ENCODE results near the gene NSMF. TPM values are rescaled to one million over a fixed set of nuclear protein-coding genes. Genes with fewer than 3 reads are reported as not detected.

NSMF gene
- total and polyA plus RNA-seq, 2 donors (not counting 3 experiments of a cell fraction or from before 2014, with no cell fraction given), result 43.3 to 53.7 TPM

DNA sequence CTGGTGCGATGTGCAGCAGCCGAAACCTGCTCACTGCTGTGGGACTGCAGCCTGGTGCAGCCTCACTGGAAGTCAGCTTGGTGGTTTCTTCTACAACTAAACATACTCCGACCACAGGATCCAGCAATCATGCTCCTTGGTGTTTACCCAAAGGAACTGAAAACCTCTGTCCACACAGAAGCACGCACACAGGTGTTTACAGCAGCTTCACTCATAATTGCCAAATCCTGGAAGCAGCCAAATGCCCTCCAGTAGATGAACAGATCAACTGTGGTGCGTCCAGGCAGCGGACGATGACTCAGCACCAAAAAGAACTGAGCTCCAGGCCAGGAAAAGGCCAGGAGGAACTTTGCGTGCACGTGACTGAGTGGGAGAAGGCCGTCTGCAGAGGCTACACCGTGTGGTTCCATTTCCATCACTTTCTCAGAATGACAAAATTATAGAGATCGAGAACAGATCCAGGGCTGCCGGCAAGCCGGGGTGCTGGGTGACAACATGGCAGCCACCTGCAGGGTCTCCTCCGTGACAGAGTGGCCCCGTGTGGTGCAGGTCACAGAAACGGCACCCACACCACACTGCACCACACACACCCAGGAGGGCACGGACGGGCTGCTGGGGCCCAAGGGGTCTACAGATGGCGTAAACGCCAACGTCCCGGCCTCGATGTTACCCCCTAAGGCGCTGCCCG, 23.1 kb upstream of the NSMF start:
- H3K4me1 ChIP-seq (ENCODE audit: control insufficient read depth, extremely low read depth, insufficient read depth, low read length), result peaks cover 6% of the 10 kb centered on the region
- intact Hi-C loops (cut with micrococcal nuclease) (no loop called here), dilution Hi-C loops (cut with MboI; ENCODE audit: extremely low pct_ligation_motif_present, low sequenced_read_pairs) (no loop called here)
- H3K27ac ChIP-seq (ENCODE audit: insufficient read depth, low read depth, low read length), result no peak overlapping the region
- no peaks in the 10 kb centered on the region for H3K27me3 ChIP-seq (ENCODE audit: control insufficient read depth in 2 of 2, insufficient read depth in 2 of 2, low read length in 2 of 2)
- no peaks in the 10 kb centered on the region for H3K9me1 ChIP-seq (replicated peaks; ENCODE audit: control insufficient read depth, extremely low read depth, insufficient read depth, low read length)
- no peaks in the 10 kb centered on the region for H3K9me3 ChIP-seq (replicated peaks; ENCODE audit: control insufficient read depth, insufficient read depth, low read length)
- H3K36me3 ChIP-seq (ENCODE audit: control insufficient read depth in 2 of 2, extremely low read depth in 1 of 2, insufficient read depth in 2 of 2, low read length in 2 of 2), result no peaks in the 10 kb centered on the region
- peak; percentile 47 for DNase-seq (ENCODE audit: low read depth, low spot score)
- no peaks in the 10 kb centered on the region for H3K79me2 ChIP-seq (ENCODE audit: control insufficient read depth, insufficient read depth, low read length)
- FAIRE-seq, result peak; percentile 80
- ChIA-PET CTCF (interaction anchor here (1.2 to 1.7 kb wide), 3 partner anchors 27 to 59 kb away, joined by 4 to 7 read pairs (median 6); partner anchors contain the start of genes EXD3 and NOXA1), POLR2A (interaction anchor here (0.6 kb wide), 1 partner anchor 18 kb away, joined by 6 read pairs; no protein-coding TSS in a partner anchor)
- no peak overlapping the region for H3K4me2 ChIP-seq (ENCODE audit: insufficient read depth, low read length)
- no TSS peak for BruUV-seq (replicated peaks)
- peak overlapping the region; percentile 73 for H2AFZ ChIP-seq (ENCODE audit: low read depth, low read length)
- H3K4me3 ChIP-seq (replicated peaks in 1 of 3; ENCODE audit: insufficient read depth in 1 of 3, low read depth in 1 of 3, low read length in 3 of 3), result no peak overlapping the region
- no peak overlapping the region for H3K9ac ChIP-seq (replicated peaks; ENCODE audit: extremely low read depth, insufficient read depth, low read length)
- TF ChIP-seq, protein P1, sequence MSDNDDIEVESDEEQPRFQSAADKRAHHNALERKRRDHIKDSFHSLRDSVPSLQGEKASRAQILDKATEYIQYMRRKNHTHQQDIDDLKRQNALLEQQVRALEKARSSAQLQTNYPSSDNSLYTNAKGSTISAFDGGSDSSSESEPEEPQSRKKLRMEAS (IDR thresholded peaks at IDR 0.05; ENCODE audit: insufficient read depth, insufficient read length), result peak; percentile 55
- TF ChIP-seq FOS (IDR thresholded peaks at IDR 0.05; ENCODE audit: borderline replicate concordance, insufficient read depth, low read length), result peak; percentile 23
- TF ChIP-seq JUN (IDR thresholded peaks at IDR 0.05; ENCODE audit: borderline replicate concordance, insufficient read depth, insufficient read length, low read depth), result no peak
- no peak for TF ChIP-seq POLR2AphosphoS5 (IDR thresholded peaks at IDR 0.05; ENCODE audit: insufficient read depth, low read depth, low read length)
- no peak for TF ChIP-seq MYC (IDR thresholded peaks at IDR 0.05; ENCODE audit: low read depth, low read length)
- TF ChIP-seq POLR2A (IDR thresholded peaks at IDR 0.05; ENCODE audit: low read depth, low read length), result no peak
- no peak for TF ChIP-seq EZH2 (IDR thresholded peaks at IDR 0.05; ENCODE audit: borderline replicate concordance, low read depth, low read length, severe bottlenecking)
- TF ChIP-seq, protein P2, sequence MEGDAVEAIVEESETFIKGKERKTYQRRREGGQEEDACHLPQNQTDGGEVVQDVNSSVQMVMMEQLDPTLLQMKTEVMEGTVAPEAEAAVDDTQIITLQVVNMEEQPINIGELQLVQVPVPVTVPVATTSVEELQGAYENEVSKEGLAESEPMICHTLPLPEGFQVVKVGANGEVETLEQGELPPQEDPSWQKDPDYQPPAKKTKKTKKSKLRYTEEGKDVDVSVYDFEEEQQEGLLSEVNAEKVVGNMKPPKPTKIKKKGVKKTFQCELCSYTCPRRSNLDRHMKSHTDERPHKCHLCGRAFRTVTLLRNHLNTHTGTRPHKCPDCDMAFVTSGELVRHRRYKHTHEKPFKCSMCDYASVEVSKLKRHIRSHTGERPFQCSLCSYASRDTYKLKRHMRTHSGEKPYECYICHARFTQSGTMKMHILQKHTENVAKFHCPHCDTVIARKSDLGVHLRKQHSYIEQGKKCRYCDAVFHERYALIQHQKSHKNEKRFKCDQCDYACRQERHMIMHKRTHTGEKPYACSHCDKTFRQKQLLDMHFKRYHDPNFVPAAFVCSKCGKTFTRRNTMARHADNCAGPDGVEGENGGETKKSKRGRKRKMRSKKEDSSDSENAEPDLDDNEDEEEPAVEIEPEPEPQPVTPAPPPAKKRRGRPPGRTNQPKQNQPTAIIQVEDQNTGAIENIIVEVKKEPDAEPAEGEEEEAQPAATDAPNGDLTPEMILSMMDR (IDR thresholded peaks at IDR 0.05; ENCODE audit: extremely low read depth in 1 of 2, insufficient read depth in 1 of 2, low read depth in 1 of 2, low read length in 2 of 2), result no peak
- TF ChIP-seq GATA2 (IDR thresholded peaks at IDR 0.05; ENCODE audit: insufficient read depth, insufficient read length, low read depth, low read length), result no peak
- no peaks in the 10 kb centered on the region for H4K20me1 ChIP-seq (replicated peaks; ENCODE audit: control insufficient read depth, extremely low read depth, insufficient read depth, low read length)
